ENCODE data around the gene TWIST1. TPM values are rescaled to one million over a fixed set of nuclear protein-coding genes. Genes with fewer than 3 reads are reported as not detected.

TWIST1 gene
- total RNA-seq, 1 donor from 2014 or later = not detected

- Mint-ChIP-seq H3K27ac (ENCODE audit: unreplicated experiment) (peak within 1 kb of the TSS; percentile 82), H3K4me3 (ENCODE audit: unreplicated experiment) (peak within 1 kb of the TSS; percentile 90), H3K4me1 (ENCODE audit: low read depth, unreplicated experiment) (peaks cover 19% of the 10 kb centered on the region), H3K27me3 (ENCODE audit: unreplicated experiment) (peaks cover 23% of the 10 kb centered on the region), H3K36me3 (ENCODE audit: unreplicated experiment) (no peaks in the 10 kb centered on the region), H3K9me3 (ENCODE audit: unreplicated experiment) (peaks cover 9% of the 10 kb centered on the region)
- DNase-seq = peak; percentile 62
- no peak for TF ChIP-seq CTCF (IDR thresholded peaks at IDR 0.05; ENCODE audit: partially characterized antibody, unreplicated experiment)
Observed at GRCh38 chr7:19144661-19145433, 27.4 kb upstream of the TWIST1 start, which contains the start of gene FERD3L. Gene FERD3L, minus strand, starts transcription at chr7:19145421. Its CDS starts 59 bp downstream, at chr7:19145362.

- Mint-ChIP-seq H3K36me3 (ENCODE audit: unreplicated experiment) (no peaks in the 10 kb centered on the region), H3K27me3 (ENCODE audit: unreplicated experiment) (peaks cover 22% of the 10 kb centered on the region), H3K9me3 (ENCODE audit: unreplicated experiment) (peaks cover 9% of the 10 kb centered on the region), H3K27ac (ENCODE audit: unreplicated experiment) (no peak overlapping the region), H3K4me1 (ENCODE audit: low read depth, unreplicated experiment) (peaks cover 19% of the 10 kb centered on the region), H3K4me3 (ENCODE audit: unreplicated experiment) (peak overlapping the region; percentile 85)
- TF ChIP-seq CTCF (IDR thresholded peaks at IDR 0.05; ENCODE audit: partially characterized antibody, unreplicated experiment) = no peak
- DNase-seq = peak; percentile 29
Observed at GRCh38 chr7:19143881-19144574, 26.6 kb upstream of the TWIST1 start.

- Mint-ChIP-seq H3K36me3 (ENCODE audit: unreplicated experiment) (no peaks in the 10 kb centered on the region), H3K9me3 (ENCODE audit: unreplicated experiment) (peaks cover 5% of the 10 kb centered on the region), H3K27ac (ENCODE audit: unreplicated experiment) (no peak overlapping the region), H3K27me3 (ENCODE audit: unreplicated experiment) (peaks cover 15% of the 10 kb centered on the region), H3K4me1 (ENCODE audit: low read depth, unreplicated experiment) (peaks cover 6% of the 10 kb centered on the region), H3K4me3 (ENCODE audit: unreplicated experiment) (no peak overlapping the region)
- no peak for TF ChIP-seq CTCF (IDR thresholded peaks at IDR 0.05; ENCODE audit: partially characterized antibody, unreplicated experiment)
- no peak for DNase-seq
Observed at GRCh38 chr7:19139706-19140327, 22.4 kb upstream of the TWIST1 start.

- H3K27me3 Mint-ChIP-seq (ENCODE audit: unreplicated experiment) = peaks cover 2% of the 10 kb centered on the region
- no peaks in the 10 kb centered on the region for H3K36me3 Mint-ChIP-seq (ENCODE audit: unreplicated experiment)
- TF ChIP-seq CTCF (IDR thresholded peaks at IDR 0.05; ENCODE audit: partially characterized antibody, unreplicated experiment) = no peak
- DNase-seq = no peak
- no peaks in the 10 kb centered on the region for H3K9me3 Mint-ChIP-seq (ENCODE audit: unreplicated experiment)
- no peaks in the 10 kb centered on the region for H3K4me1 Mint-ChIP-seq (ENCODE audit: low read depth, unreplicated experiment)
- H3K27ac Mint-ChIP-seq (ENCODE audit: unreplicated experiment) = no peak overlapping the region
- no peak overlapping the region for H3K4me3 Mint-ChIP-seq (ENCODE audit: unreplicated experiment)
Observed at GRCh38 chr7:19133886-19134285, 16.4 kb upstream of the TWIST1 start.

Measured in glutamatergic neuron (in vitro differentiated cells).